ENCODE data around the gene IGSF9.

GRCh38 chr1:159917533-159918351, 27.7 kb downstream of the IGSF9 start:
- TF ChIP-seq, protein P1, sequence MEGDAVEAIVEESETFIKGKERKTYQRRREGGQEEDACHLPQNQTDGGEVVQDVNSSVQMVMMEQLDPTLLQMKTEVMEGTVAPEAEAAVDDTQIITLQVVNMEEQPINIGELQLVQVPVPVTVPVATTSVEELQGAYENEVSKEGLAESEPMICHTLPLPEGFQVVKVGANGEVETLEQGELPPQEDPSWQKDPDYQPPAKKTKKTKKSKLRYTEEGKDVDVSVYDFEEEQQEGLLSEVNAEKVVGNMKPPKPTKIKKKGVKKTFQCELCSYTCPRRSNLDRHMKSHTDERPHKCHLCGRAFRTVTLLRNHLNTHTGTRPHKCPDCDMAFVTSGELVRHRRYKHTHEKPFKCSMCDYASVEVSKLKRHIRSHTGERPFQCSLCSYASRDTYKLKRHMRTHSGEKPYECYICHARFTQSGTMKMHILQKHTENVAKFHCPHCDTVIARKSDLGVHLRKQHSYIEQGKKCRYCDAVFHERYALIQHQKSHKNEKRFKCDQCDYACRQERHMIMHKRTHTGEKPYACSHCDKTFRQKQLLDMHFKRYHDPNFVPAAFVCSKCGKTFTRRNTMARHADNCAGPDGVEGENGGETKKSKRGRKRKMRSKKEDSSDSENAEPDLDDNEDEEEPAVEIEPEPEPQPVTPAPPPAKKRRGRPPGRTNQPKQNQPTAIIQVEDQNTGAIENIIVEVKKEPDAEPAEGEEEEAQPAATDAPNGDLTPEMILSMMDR (IDR thresholded peaks at IDR 0.05; ENCODE audit: insufficient read depth, low read length, poor library complexity, severe bottlenecking) = no peak
- TF ChIP-seq EZH2phosphoT487 (conservative IDR thresholded peaks at IDR 0.05; ENCODE audit: low read length) = no peak

Measured in SU-DHL-6 (cell line).